NCI-H1694 treated with DMSO at 0.1 percent for 48 hours (cell line): Measurements from ENCODE around the gene NTSR1.

ENCODE experiments used
- DNase-seq: peaks from one replicate; lab custom pipeline; 2025; lab: John Stamatoyannopoulos, UW

The NTSR1 gene

GRCh38 chr20:62787321-62787720 is 78.7 kb downstream of the NTSR1 start:
- no peak for DNase-seq

GRCh38 chr20:62787866-62788265 is 79.2 kb downstream of the NTSR1 start:
- DNase-seq = no peak

- DNase-seq = no peak
Measured at GRCh38 chr20:62788607-62789006, 80.0 kb downstream of the NTSR1 start.

GRCh38 chr20:62790075-62790474 is 81.4 kb downstream of the NTSR1 start:
- DNase-seq = no peak

GRCh38 chr20:62791301-62792181 is 82.9 kb downstream of the NTSR1 start:
- DNase-seq = peak; percentile 88

GRCh38 chr20:62792182-62792939 is 83.7 kb downstream of the NTSR1 start:
- no peak for DNase-seq

- no peak for DNase-seq
Measured at GRCh38 chr20:62792940-62793756, 84.5 kb downstream of the NTSR1 start.

- no peak for DNase-seq
Measured at GRCh38 chr20:62793757-62794006, 85.0 kb downstream of the NTSR1 start.

GRCh38 chr20:62794007-62794724 is 85.5 kb downstream of the NTSR1 start:
- peak; percentile 72 for DNase-seq

- peak; percentile 66 for DNase-seq
Measured at GRCh38 chr20:62795023-62795761, 86.6 kb downstream of the NTSR1 start.

GRCh38 chr20:62796699-62797491 is 88.3 kb downstream of the NTSR1 start:
- DNase-seq = no peak

GRCh38 chr20:62797671-62798532 is 89.3 kb downstream of the NTSR1 start:
- DNase-seq = no peak

- DNase-seq = no peak
Measured at GRCh38 chr20:62799036-62799435, 90.4 kb downstream of the NTSR1 start.

- DNase-seq = no peak
Measured at GRCh38 chr20:62799459-62799858, 90.8 kb downstream of the NTSR1 start.

GRCh38 chr20:62799873-62800272 is 91.2 kb downstream of the NTSR1 start:
- DNase-seq = no peak

- peak; percentile 21 for DNase-seq
Measured at GRCh38 chr20:62800314-62801259, 92.0 kb downstream of the NTSR1 start.

- DNase-seq = no peak
Measured at GRCh38 chr20:62801284-62802010, 92.8 kb downstream of the NTSR1 start.
